Activated T-cell treated with anti-CD3 and anti-CD28 coated beads for 48 hours (primary cell): ENCODE data around the gene TMEM9.

Experiments
- DNase-seq: peaks from one replicate; pipeline ENCODE4 v3.0.0-alpha.2; 2020; ENCODE audit warnings: low read depth

The TMEM9 gene

DNA sequence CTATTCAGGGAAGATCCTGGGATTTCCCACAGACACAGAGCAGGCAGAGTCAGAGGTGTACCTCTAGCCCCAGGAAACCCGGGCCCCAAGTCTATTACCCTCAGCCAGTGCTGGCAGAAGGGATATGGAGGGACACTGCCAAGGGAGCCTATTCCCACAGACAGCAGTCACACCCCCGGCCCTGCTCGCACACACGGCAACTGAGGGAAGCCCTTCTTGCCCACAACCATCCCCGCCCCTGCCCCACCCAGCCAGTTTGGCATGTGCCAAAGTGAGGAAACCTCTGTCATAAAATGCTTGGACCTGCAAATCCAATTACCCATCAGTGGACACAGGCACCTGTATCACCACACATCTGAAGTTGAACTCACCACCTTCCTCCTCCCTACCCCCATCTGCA is 48.6 kb downstream of the TMEM9 start:
- no peak for DNase-seq

- no peak for DNase-seq
Observed at GRCh38 chr1:201104141-201104540, 50.1 kb downstream of the TMEM9 start.

- no peak for DNase-seq
Observed at GRCh38 chr1:201103666-201104065, 50.6 kb downstream of the TMEM9 start.

DNA sequence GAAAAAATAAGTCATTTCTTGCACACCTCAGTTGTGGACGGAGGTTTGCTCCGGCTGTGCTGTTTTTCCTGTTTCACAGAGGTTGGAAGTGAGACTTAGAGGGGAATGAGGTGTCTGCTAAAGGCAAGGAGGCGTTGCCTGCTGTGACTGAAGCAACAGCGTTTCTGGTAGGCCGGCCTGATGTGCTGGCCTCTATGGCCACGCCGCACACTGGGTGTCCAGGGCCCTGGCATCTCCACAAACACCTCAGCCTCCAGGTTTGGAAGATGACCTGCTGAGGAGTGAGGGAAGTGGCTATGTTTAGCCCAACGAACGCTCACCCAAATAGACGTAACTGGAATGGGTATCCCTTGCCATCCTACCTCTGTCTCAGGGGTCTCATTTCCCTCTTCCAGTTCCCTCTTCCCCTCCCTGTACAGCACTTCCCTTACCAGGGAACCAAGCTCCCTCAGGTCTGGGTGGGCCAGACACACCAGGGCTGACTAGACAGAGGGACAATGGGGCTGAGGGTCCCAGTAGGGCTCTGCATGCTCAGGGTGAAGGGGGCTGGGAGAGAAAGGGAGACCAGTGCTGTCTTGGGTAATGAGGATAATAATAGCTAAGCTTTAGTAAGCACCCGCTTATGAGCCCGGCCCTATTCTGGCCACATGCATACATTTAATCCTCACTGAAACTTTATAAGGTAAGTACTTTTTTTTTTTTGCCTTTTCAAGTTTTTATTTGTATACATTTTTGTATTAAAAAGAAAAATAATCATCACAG is 53.9 kb downstream of the TMEM9 start:
- DNase-seq: no peak

GRCh38 chr1:201098992-201099677 is 55.1 kb downstream of the TMEM9 start:
- DNase-seq: no peak

- DNase-seq: no peak
Observed at GRCh38 chr1:201096977-201097856, 57.1 kb downstream of the TMEM9 start.

DNA sequence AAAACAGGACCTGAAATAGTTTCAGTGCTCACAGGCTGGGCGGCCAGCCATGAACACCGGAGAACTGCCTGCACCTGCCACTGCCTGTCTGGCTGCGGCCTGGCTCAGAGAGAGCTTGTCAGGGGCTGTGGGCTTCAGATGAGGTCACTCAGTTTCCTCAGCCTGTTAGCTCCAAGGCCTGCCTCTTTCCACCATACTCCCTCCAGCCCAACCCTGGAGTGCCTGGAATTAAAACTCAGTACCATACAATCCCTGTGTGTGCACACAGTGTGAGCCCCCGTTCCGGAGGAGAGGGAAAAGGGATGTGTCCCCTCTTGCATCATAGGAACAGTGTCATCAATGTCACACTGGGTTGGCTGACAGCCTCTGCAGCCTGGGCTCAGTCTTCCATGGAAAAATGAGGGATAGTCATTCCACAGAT is 58.2 kb downstream of the TMEM9 start:
- DNase-seq: no peak

DNA sequence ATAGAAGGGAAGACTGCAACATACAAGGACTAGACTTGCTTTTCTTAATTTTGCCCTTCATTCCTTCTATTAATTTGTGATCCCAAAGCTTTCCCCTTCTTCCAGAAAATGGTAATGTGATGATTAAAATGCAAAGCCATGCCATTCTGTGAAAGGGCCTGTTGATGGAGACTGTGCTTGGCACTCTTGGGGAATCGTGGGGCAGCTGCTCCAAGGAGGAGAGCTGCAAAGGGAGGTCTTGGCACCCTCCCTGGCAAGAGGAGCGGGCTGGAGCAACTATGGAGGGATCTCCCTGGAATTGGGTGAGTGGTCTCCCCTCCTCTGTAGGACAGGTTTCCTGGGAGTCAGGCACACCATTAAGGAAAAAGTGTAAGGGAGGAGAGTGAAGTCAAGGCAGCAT is 58.7 kb downstream of the TMEM9 start:
- DNase-seq: no peak

GRCh38 chr1:201094832-201095231 is 59.4 kb downstream of the TMEM9 start:
- no peak for DNase-seq

GRCh38 chr1:201093962-201094361 is 60.3 kb downstream of the TMEM9 start:
- DNase-seq: no peak

DNA sequence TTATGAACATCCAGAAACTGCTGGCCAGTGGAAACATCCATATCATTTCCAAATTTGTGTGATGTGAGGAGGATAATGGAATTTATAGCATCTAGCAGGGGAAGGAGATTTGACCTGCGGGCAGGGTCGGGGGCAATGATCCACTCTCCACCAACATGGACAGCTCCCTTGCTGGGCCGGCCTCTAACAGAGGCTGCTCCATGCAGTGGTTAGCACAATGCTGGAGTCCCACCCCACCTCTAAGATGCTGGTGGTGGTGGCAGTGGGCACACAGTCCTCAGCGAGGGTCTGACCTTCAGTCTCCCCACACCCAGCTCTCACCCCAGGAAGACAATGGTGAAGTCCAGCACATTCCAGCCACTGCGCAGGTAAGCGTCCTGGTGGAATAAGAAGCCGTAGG is 60.7 kb downstream of the TMEM9 start:
- no peak for DNase-seq

- DNase-seq: no peak
Observed at GRCh38 chr1:201092738-201093137, 61.5 kb downstream of the TMEM9 start.

- no peak for DNase-seq
Observed at GRCh38 chr1:201091256-201091655, 63.0 kb downstream of the TMEM9 start.

- DNase-seq: no peak
Observed at GRCh38 chr1:201090541-201090940, 63.7 kb downstream of the TMEM9 start.

DNA sequence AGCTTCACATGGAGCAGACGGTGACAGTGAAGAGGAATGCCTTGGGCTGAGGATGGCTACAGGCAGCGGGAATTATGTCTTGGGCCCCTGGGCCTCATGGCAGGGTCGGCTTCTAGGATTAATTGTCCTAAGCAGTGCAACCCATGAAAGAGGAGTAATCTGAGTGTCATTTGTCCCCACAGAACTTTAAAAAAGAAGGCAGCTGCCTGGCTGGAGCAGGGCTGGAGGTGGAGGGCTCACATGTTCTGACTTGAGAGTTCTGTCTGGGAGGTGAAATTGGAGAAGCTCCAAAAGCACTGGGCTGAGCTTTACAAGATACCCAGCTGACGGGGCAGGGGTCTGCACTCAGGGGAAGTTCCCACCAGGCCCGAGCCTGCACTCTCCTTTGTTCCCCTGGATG is 64.7 kb downstream of the TMEM9 start:
- DNase-seq: no peak

DNA sequence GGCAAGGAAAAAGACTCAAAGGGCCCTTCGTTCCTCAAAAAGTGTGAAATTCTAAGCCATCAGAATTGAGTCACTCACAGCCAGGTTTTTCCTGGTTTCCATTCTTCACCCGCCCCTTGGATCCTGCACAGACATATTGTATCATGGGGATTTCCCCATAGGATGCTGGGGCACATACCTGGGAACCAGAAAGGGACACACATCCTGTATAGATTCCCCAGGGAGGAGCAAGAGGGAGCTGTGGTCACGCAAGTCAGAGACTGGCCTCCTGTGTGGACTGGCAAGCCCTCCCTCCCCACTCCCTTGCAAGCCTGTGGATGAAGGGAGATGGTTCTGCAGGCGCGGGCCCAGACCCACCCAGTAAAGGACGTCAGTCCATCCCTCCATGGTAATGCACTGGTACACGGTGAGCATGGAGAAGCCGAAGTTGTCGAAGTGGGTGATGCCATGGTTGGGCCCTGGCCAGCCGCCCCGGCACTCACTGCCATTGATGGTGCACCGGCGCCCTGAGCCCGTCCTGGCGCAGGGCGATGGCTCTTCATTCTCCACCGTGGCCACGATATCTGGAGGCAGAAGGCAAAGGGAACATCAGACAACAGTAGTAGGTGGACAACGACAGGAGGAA is 65.3 kb downstream of the TMEM9 start:
- DNase-seq: no peak

- no peak for DNase-seq
Observed at GRCh38 chr1:201088395-201088794, 65.9 kb downstream of the TMEM9 start.

GRCh38 chr1:201085902-201086735 is 68.2 kb downstream of the TMEM9 start:
- DNase-seq: peak; percentile 28
